ENCODE data around the gene DMKN.

DNA sequence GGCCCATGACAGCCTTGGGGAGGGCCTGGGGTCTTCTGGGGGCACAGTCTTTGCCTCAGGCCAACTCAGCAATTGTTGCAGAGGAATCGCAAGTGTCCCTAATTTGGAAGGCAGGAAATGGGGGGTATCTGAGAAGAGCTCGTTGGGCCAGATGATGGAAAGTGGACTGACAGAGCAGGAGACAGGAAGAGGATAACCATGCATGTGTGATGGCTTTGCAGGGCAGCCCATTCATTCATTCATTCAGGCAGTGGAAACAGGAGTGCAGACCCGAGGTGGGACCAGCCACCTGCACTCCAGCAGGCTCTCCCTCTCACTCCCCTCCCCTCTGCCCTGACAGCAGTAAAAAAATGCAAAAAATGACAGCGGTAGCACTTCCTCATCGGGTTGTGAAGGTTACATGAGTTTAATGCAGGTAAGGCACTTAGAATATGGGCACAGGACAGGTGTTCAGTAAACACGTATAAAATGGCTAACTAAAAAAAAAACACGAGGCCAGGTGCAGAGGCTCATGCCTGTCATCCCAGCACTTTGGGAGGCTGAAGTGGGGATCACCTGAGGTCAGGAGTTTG, 27.0 kb upstream of the DMKN start:
- TF ChIP-seq MBD2 (IDR thresholded peaks at IDR 0.05; ENCODE audit: borderline replicate concordance, low read depth) (no peak), ARHGAP35 (IDR thresholded peaks at IDR 0.05; ENCODE audit: partially characterized antibody) (no peak), BHLHE40 (IDR thresholded peaks at IDR 0.05; ENCODE audit: low read length) (no peak), EP300 (IDR thresholded peaks at IDR 0.05; ENCODE audit: low read length) (no peak), BACH1 (tag; IDR thresholded peaks at IDR 0.05) (no peak), CBX8 (IDR thresholded peaks at IDR 0.05; ENCODE audit: borderline replicate concordance, extremely low read depth, low read depth, low read length, poor library complexity, severe bottlenecking) (no peak), ZNF184 (CRISPR knock-in tag; IDR thresholded peaks at IDR 0.05) (no peak)
- TF ChIP-seq, protein P1, sequence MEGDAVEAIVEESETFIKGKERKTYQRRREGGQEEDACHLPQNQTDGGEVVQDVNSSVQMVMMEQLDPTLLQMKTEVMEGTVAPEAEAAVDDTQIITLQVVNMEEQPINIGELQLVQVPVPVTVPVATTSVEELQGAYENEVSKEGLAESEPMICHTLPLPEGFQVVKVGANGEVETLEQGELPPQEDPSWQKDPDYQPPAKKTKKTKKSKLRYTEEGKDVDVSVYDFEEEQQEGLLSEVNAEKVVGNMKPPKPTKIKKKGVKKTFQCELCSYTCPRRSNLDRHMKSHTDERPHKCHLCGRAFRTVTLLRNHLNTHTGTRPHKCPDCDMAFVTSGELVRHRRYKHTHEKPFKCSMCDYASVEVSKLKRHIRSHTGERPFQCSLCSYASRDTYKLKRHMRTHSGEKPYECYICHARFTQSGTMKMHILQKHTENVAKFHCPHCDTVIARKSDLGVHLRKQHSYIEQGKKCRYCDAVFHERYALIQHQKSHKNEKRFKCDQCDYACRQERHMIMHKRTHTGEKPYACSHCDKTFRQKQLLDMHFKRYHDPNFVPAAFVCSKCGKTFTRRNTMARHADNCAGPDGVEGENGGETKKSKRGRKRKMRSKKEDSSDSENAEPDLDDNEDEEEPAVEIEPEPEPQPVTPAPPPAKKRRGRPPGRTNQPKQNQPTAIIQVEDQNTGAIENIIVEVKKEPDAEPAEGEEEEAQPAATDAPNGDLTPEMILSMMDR (IDR thresholded peaks at IDR 0.05 in 2 of 3, conservative IDR thresholded peaks at IDR 0.05 in 1 of 3; ENCODE audit: insufficient read depth in 2 of 3, low read depth in 1 of 3, low read length in 3 of 3) = no peak
